ENCODE measurements around the gene EVPL. TPM values are rescaled to one million over a fixed set of nuclear protein-coding genes. Genes with fewer than 3 reads are reported as not detected.

Gene EVPL
- total and polyA plus RNA-seq, 10 of the 15 experiments (the other 5 are each of a cell fraction or from before 2014, with no cell fraction given), result 0.03 TPM; not detected in 9

- TF ChIP-seq, protein P1, sequence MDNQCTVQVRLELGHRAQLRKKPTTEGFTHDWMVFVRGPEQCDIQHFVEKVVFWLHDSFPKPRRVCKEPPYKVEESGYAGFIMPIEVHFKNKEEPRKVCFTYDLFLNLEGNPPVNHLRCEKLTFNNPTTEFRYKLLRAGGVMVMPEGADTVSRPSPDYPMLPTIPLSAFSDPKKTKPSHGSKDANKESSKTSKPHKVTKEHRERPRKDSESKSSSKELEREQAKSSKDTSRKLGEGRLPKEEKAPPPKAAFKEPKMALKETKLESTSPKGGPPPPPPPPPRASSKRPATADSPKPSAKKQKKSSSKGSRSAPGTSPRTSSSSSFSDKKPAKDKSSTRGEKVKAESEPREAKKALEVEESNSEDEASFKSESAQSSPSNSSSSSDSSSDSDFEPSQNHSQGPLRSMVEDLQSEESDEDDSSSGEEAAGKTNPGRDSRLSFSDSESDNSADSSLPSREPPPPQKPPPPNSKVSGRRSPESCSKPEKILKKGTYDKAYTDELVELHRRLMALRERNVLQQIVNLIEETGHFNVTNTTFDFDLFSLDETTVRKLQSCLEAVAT (IDR thresholded peaks at IDR 0.05), result no peak
- TF ChIP-seq SKIL (IDR thresholded peaks at IDR 0.05; ENCODE audit: low read depth, poor library complexity, severe bottlenecking) (no peak), TCF12 (IDR thresholded peaks at IDR 0.05; ENCODE audit: low read depth, low read length) (no peak), ZNF217 (IDR thresholded peaks at IDR 0.05) (no peak), PRDM15 (CRISPR knock-in tag; IDR thresholded peaks at IDR 0.05) (no peak)
These were observed 38.7 kb upstream of the EVPL start (continued) for GRCh38 chr17:76065775-76066174.

All from GM12878 (cell line).